HG03571 (cell line): Measurements from ENCODE around the gene KCNMB4.
"Not testable (repeated sequence)": the region's sequence is repeated elsewhere in the genome, so short reads cannot be mapped to it uniquely, and the experiment has no call there.

Experiments
- ATAC-seq: cut with Tn5 transposase; IDR thresholded peaks from one replicate; pipeline ENCODE4 v1.9.1; 2021; ENCODE audit not compliant: unreplicated experiment

The KCNMB4 gene

DNA sequence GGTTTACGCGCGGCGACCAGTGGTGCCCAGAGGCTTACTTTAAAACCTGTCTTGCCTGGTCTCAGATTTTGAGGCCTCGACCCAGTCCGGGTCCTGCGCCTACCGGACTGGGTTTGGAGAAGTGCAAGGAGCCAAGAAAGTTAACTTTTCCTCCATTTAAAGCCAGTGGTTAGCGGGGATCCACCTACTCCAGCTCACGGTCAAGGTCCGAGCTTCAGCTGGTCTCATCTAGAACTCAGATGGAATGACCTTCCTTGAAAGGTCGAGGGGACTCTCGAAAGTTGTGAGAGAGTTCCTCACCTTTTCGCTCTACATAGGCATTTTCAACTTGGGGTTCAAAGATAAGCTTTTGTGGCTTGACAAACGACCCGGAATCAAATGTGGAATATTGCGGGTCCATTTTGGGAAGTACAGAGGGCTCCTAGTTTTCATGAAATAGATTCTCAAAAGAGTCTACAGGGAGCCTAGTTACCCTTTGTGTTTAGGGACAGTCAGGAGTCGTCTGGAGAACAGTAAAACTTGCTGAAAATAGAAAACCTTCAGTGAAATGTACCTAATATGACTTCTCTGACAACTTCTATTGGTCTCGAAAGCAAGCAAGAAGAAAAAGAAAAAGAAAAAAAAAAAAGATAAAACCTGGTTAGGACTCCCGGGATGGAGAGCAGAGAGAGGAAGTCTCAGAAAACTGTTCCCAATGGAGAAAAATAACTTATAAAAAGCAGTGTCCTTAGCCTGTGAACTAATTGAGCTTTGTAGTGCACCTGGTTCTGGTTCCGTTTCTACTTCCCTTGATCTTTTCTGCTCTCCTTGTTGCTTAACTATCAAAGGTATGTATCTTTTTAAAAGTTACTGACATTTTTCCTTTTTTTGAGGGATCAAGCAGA is 1.4 kb downstream of the KCNMB4 start:
- ATAC-seq, result no peak

DNA sequence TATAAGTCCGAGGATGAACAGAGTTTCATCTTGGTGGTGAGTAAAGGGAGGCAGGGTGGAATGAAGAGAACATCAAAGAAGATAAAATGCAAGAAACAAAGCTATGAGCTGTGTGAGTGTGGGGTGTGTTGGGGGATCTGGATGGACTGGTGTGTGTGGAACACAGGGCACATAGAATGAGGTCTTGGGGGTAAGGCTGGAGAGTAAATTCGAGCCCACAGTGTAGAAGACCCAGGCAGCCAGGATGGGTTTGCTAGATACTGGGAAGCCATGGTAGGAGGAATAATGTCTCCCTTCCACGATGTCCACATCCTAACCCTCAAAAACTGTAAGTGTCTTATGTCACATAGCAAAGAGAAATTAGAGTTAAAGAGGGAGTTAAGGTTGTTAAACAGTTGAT is 6.8 kb downstream of the KCNMB4 start:
- no peak for ATAC-seq

DNA sequence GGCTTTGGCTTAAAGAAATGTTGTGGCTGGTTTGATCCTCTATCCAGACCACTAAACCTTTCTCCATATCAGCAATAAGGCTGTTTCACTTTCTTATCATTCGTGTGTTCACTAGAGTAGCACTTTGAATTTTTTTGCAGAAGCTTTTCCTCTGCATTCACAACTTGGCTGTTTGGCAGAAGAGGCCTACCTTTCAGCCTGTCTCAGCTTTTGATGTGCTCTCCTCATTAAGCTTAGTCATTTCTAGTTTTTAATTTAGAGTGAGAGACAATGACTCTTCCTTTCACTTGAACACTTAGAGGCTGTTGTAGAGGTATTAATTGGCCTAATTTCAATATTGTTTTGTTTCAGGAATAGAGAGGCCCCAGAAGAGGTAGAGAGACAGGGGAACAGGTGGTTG is 13.8 kb downstream of the KCNMB4 start:
- no peak for ATAC-seq

DNA sequence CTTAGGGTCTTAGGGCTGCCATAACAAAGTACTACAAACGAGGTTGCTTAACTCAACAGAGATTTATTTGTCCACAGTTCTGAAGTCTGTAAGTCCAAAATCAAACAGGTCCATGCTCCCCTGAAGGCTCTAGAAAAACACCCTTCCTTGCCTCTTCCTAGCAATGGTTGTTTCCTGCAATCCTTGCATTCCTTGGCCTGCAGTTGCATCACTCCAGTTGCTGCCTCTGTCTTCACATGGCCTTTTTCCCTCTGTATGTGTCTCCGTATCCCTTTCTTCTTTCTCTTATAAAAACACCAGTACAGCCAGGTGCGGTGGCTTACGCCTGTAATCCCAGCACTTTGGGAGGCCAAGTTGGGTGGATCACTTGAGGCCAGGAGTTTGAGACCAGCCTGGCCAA is 17.4 kb downstream of the KCNMB4 start:
- ATAC-seq, result no peak

DNA sequence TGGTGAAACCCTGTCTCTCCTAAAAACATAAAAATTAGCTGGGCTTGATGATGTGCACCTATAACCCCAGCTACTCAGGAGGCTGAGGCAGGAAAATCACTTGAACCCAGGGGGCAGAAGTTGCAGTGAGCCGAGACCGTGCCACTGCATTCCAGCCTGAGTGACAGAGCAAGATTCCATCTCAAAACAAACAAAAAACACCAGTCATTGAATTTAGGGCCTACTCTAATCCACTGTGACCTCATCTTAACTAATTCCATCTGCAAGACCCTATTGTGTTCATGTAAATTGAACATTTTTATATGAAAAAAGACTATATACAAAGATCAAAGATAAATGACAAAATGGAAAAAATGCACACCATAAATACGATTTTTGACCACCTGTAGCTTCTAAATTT is 17.8 kb downstream of the KCNMB4 start:
- no peak for ATAC-seq

DNA sequence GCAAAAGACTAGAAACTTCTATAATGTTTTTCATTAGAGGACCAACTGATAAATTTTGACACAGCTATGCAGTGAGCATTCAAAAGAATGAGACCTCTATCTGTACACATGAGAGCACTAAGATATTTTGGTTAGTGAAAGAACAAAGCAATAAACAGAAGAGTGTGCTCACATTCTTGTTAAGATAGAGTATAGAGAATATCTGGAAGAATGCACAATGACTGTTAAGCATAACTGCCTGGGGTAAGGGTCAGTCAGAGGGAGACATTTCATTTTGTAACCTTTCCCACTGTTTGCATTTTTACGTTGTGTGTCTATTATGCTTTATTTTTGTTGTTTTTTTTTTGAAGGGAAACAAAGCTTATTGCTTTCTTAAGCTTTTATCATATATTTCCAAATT is 20.7 kb downstream of the KCNMB4 start:
- no peak for ATAC-seq

DNA sequence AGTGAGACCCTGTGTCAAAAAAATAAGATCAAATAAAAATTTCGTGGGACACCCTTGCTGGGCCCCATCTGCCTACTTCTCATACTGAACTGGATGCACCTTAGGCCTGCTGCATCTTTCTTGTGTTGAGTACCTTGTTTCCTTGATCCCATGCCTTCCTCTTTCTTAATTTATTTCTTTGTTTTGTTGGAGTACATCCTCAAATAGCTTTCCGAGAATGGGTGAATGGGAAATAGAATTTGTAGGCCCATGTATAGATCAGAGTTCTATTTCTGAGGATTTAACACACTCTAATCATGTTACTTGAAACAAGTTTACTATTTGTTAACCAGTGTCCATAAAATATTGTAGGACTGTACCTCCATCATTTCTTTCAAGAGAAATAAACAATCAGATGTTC is 23.6 kb downstream of the KCNMB4 start:
- ATAC-seq, result no peak

DNA sequence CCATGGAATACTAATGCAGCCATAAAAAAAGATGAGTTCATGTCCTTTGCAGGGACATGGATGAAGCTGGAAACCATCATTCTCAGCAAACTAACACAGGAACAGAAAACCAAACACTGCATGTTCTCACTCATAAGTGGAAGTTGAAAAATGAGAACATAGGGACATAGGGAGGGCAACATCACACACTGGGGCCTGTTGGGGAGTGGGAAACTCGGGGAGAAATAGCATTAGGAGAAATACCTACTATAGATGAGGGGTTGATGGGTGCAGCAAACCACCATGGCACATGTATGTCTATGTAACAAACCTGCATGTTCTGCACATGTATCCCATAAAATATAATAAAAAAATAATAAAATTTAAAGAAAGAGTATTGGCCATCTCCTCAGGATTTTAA is 26.5 kb downstream of the KCNMB4 start:
- ATAC-seq, result not testable (repeated sequence)

DNA sequence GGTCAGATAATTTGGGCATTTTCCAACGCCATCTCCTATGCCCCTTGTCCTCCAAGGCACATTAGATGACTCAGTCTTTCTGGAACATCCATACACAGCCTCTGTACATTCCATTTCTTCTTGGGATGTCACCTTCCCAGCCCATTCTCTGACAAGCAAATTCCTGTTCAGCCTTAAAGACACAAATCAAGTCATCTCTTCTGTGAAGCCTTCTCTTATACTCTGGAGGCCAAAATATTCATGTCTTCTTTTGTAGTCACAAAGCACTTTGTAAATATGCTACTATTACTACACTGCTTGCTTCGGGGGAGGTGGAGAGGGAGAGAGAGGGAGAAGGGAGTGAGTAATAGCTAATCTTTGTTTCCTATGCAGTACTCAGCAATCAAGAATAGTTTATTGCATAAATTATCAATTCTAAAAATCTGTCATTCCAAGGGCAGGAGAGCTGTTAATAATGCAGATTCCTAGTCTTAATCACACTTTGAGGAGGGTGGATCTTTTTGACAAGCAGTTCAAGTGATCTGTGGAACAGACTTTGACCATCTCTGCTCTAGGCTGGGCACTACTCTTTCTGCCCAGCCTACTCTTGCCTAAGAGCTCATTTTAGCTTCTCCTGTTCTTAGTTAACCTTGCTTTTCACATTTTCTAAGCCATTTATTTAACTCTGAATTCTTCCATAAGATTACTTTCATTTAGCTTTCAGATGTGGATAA is 27.9 kb downstream of the KCNMB4 start:
- no peak for ATAC-seq

DNA sequence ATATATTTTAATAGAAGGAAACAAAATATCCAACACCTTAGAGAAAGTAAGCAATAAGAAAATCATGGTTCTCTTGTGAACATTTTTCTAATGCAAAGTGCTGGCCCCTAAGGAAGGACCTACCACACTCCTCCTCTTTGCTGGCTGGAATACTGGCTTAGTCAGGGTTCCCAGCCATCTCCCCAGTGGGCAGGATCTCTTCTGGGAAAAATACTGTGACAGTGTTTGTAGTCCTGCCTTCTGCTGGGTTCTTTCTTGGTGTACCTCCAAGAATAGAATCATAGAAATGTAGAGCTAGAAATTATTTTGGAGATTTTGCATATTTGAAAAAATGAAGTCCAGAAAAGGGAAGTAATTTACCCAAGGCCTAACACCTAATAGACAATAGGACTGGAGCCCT is 31.9 kb downstream of the KCNMB4 start:
- no peak for ATAC-seq

DNA sequence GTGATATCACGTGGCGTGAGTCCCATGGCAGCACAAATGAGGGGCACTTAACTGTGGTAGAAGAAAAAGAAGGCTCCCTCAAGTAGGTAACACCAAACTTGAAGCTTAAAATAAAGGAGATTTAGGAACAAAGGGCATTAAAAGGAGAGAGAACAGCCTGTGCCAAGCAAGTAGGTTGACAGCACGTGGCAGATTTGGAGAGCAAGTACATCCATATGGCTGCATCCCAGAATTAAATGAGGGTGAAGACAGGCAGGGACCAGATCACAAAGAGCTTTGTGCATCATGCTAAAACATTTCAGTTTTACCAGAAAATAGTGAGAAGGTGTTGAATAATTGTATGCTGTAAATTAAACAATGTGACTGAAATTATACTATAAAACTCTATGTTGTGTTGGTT is 32.8 kb downstream of the KCNMB4 start:
- ATAC-seq, result no peak

DNA sequence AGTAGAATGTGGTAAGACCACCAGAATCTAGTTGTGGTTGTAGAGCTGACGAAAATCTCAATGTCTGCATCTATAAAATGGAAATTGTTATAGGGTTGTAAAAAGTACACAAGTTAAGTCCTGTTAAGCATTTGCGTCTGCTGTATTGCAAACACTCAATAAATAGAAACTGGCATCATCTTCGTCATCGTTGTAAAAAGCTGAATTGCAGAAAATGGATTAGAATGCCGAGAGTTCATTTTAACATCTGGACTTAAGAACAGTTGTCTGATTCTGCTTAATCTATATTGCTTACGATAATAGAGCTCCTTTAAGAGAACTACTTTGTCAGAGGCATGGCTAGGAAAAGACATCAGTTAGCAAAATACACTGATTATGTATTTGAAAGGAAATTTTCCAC is 33.2 kb downstream of the KCNMB4 start:
- no peak for ATAC-seq

DNA sequence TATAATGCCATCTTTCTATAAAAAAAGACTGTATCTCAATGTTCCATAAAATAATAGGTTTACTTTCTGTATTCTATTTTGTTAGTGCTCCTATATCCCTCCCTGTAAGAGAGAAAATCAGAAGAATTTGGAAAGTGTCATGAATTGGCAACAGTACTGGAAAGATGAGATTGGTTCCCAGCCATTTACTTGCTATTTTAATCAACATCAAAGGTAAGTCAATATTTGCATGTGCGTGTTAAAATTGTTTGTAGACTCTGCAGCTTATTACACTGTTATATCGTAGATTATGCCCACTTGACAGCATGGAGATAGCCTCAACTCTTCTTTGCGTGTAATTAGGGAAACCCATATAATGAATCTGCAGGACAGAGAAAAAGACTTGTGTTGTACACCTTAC is 34.0 kb downstream of the KCNMB4 start:
- ATAC-seq, result no peak

DNA sequence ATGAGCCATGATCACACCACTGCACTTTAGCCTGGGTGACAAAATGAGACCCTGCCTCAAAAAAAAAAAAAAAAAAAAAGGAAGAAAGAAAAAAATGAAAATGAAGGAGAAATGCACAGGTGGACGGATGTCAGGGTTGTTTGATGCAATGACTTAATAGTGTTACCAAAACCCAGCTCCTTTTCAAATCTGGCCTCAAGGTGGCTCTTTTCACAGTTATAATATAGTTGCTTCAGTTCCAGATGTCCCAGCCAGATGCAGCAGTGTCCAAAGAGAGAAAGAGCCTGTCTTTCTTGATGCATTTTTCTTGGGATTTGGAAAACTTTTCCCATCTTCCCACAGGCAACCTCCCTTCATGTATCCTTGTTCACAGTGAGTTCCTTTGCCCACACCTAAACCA is 36.5 kb downstream of the KCNMB4 start:
- no peak for ATAC-seq

DNA sequence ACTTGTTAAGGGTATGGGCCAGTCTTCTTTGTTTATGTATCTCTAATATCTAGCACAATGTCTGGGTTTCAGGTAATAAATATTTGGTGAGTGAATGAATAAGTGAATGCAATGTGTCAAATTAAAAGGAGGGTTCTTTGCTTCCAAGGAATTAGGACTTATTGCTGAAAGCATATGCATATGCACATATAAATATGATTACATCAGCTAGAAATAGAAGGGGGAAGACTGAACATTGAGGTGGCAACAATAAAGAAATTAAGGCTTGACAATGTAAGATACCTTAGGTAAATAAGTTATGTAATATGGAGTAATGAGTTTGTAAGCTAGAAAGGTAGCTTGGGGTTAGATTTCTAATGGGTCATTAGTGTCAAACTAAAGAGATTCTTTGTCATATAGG is 37.7 kb downstream of the KCNMB4 start:
- no peak for ATAC-seq

DNA sequence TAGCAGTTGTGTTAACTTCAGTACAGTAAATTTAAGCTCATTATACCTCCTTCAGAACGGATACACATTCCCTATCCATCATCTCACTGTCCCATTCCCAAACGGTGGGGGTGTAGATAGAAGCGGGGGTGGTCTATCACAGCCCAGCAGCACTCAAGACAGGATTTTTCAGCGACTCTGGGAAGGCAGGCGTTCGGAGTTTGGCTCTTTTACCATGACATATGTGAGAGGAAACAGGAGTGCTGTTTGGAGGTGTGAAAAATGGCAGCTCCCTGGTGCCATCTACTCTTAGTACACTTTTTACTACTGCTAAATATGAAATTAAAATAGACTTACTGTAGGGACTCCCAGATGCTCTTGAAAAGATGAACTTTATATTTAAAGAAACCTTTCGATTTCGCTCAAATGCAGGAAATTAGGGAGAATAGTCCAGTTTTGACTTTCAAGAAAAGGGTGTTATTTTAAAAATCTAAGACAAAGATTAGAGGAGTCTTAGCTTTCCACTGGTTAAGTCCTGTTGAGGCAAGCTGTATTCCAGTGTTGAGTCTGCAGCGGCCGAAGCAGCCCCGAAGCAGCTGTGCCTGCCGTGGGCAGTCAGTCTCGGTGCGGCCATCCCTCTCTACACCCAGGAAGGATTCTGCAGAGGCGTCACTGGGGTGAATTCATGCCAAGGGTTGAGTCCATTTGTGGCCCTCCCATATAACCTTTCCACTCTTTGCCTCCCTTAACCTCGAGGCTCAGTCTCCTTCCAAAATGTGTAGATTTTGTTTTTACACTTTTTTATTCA is 42.1 kb downstream of the KCNMB4 start:
- ATAC-seq, result no peak

DNA sequence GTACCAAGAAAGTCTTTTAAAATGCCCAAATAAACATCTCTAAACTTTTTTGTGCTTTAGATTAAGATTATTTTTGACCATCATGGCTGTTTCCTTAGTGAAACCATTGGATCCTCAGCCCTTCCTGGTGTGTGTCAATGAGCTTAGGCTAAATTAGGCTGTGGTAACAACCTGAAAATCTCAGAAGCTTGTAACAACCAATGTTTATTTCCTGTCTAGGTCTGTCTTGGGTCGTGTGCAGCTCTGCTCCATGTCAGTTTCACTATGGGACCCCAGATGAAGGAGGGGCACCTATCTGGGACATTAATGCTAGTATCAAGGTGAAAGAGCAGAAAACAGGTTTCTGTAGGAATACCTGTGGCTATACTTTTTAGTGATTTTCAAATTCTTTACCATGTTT is 49.9 kb downstream of the KCNMB4 start:
- no peak for ATAC-seq

DNA sequence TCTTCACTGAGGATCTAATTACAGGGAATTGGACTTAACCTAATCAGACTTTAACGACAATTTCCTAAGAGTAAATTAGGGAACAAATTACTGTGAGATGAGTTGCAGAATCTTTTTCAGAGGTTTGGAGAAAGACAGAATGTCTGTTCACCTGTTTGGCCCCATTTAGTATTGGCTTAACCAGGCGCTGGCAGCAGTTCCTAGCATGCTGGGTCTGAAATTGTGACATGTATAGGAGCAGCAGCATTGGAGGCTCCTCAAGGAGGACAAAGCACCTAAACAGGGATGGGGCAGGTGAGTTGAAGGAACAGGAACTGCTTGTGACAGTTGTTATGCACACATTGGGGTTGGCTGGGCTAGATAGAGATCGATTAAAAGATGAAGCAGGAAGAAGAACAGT is 51.0 kb downstream of the KCNMB4 start:
- ATAC-seq, result no peak

DNA sequence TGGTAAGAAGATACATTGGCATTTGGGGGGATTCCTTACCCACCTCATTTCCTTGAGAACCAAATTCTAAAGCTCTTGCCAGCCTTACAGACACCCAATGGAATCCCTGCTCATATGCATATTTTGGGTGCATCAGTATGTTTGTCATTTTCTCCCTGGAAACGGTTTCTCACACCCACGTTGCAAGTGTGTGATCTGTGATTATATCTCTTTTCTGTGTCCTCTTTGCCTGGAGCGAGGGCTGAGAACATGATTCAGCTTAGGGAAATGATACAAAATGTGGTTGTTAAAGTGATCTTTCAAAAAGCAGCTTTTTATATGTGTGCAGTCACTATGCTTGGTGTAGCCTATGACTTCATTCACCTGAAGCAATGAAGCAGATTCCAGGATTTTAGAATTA is 52.0 kb downstream of the KCNMB4 start:
- no peak for ATAC-seq

DNA sequence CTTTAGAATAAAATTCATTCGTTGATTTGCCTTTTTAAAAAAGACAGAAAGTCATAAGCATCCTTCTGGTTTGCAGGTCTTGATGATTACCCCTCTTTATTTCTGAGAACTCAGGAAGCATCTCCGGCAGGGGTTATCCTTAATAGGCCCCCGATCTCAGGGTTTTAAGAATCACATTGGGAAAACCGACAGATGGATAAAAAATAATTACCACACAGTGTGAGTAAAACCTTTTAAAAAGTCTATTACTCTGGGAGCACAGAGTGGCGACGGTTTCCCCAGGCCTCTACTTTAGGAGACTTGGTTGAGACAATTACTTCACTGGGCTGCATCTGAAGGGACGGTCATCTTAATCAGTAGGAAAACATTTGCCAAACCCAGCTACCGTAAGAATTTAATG is 56.5 kb downstream of the KCNMB4 start:
- no peak for ATAC-seq

DNA sequence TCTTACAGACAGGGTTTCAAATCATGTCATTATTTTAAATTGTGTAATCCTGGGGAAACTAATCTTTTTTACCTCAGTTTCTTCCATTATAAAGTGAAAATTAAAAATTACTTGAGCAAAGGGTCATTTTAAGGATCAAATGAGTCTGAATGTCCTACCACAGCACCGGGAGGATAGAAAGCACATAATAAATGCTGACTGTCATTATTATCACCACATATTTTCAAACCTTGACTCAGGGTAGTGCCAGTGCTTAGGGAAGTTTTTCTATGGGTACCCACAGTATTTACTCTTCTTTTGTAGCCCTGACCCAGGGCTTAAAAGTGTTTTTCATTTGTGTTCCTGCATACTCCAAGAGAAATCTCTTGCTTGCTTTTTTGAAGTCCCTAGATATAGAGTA is 60.5 kb downstream of the KCNMB4 start:
- ATAC-seq, result no peak

DNA sequence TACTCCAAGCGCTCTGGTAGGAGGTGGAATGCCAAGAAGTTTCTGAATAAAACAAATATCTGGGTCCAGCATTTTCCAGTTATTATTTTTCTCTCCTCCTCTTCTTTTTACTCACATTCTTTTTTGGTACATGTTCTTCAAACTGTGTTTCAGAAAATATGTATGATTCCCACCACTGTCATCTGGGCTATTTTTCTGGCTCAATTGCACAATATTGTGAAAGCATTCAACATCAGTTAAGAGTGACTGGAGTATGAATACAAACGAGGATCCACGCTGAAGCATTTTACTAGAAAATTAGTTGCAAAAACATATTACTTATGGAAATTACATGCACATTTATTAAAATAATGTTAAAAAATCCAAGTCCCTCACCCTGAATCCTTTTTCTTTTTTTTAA is 61.5 kb downstream of the KCNMB4 start:
- no peak for ATAC-seq
